Cardiac muscle cell (in vitro differentiated cells and primary cell): ENCODE measurements around the gene ZFYVE19. TPM values are rescaled to one million over a fixed set of nuclear protein-coding genes. Genes with fewer than 3 reads are reported as not detected.

Source experiments
- DNase-seq, 2 donors: peaks; one replicate each; pipeline versions ENCODE4 v3.0.0 to v3.0.0-alpha.2; 2010 to 2017; ENCODE audit warnings: low read depth in 1 of 2, low spot score in 1 of 2
- H3K27ac ChIP-seq: fragments of 200-600 bp; sonication (generic); 2 replicates; pipeline ENCODE4 v1.5.1; 2016
- H3K27me3 ChIP-seq: fragments of 200-600 bp; sonication (generic); 2 replicates; pipeline ENCODE4 v1.6.0; 2016; ENCODE audit warnings: control low read depth
- H3K36me3 ChIP-seq: fragments of 200-600 bp; sonication (generic); 2 replicates; pipeline ENCODE4 v1.5.1; 2016; ENCODE audit warnings: control low read depth
- H3K4me1 ChIP-seq: fragments of 200-600 bp; sonication (generic); 2 replicates; pipeline ENCODE4 v1.8.1; 2017; ENCODE audit warnings: low read depth, mild to moderate bottlenecking, mixed run types
- H3K4me3 ChIP-seq: fragments of 200-600 bp; sonication (generic); 2 replicates; pipeline ENCODE4 v1.5.1; 2016; ENCODE audit warnings: mild to moderate bottlenecking
- H3K9me3 ChIP-seq: fragments of 200-600 bp; sonication (generic); 2 replicates; pipeline ENCODE4 v1.5.1; 2017; ENCODE audit warnings: low read depth, mild to moderate bottlenecking, control low read depth
- CTCF ChIP-seq: IDR thresholded peaks from 2 replicates; pipeline ENCODE4 v1.5.1; 2012; ENCODE audit warnings: low read depth, mild to moderate bottlenecking, low read length
- polyA plus RNA-seq: library from polyadenylated mRNA; unstranded; fragments of >200 nt; fragmentation: Nextera tagmentation; extraction: Ambion mirVana; gene quantifications from 2 replicates; pipeline ENCODE4 v1.2.1, GENCODE V29; 2016
- total RNA-seq: library from RNA; depleted of rRNA; stranded (reverse); fragments of >200 nt; gene quantifications from 2 replicates; pipeline ENCODE4 v1.2.3, GENCODE V29; 2016

The ZFYVE19 gene
- total and polyA plus RNA-seq, 2 experiments from 2014 or later, result 23.4 to 41.3 TPM

GRCh38 chr15:40808861-40809450 is 2.1 kb downstream of the ZFYVE19 start:
- Histone ChIP-seq H3K27me3 (no peaks in the 10 kb centered on the region), H3K9me3 (no peaks in the 10 kb centered on the region), H3K36me3 (no peaks in the 10 kb centered on the region), H3K4me3 (no peak overlapping the region), H3K27ac (no peak overlapping the region), H3K4me1 (peaks cover 5% of the 10 kb centered on the region)
- no peak for TF ChIP-seq CTCF
- no peak for DNase-seq

GRCh38 chr15:40812721-40813425 is 6.0 kb downstream of the ZFYVE19 start:
- Histone ChIP-seq H3K27me3 (no peaks in the 10 kb centered on the region), H3K9me3 (no peaks in the 10 kb centered on the region), H3K27ac (no peak overlapping the region), H3K4me1 (no peaks in the 10 kb centered on the region), H3K4me3 (no peak overlapping the region), H3K36me3 (no peaks in the 10 kb centered on the region)
- DNase-seq, result no peak
- no peak for TF ChIP-seq CTCF

DNA sequence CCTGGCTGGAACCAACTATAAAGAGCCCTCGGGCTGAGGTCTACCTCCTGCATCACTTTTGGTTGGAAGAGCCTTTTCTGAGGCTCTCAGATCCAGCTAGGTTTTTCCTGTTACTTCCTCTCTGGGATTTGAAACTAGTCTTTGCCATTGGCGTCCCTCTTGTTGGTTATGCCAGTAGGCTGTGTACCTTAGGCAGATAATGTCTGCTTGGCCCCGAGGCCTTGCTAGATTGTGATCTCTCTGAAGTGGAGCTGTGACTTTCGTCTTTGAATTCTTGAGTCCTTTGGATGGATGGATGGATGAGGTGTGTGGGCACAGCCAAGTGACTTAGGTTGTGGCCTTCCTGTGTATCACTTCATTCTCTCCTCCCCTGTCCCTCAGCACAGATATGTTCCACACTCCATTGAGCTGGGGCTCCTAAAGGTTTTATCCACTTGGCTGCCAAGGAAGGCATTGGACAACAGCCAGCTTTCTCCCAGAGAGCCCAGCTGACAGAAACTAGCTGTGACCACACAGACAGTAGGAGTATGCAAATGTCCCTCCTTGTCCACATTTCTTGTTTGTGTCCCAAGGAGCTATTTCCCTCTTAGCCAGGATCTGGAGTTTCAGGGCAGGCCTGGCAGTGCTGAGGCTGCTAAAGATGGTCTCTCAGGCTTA is 8.3 kb downstream of the ZFYVE19 start:
- no peaks in the 10 kb centered on the region for H3K36me3 ChIP-seq
- H3K4me1 ChIP-seq, result no peaks in the 10 kb centered on the region
- no peak for TF ChIP-seq CTCF
- H3K4me3 ChIP-seq, result no peak overlapping the region
- peak; percentile 47 to 75 for DNase-seq
- H3K9me3 ChIP-seq, result no peaks in the 10 kb centered on the region
- H3K27ac ChIP-seq, result no peak overlapping the region
- H3K27me3 ChIP-seq, result no peaks in the 10 kb centered on the region

DNA sequence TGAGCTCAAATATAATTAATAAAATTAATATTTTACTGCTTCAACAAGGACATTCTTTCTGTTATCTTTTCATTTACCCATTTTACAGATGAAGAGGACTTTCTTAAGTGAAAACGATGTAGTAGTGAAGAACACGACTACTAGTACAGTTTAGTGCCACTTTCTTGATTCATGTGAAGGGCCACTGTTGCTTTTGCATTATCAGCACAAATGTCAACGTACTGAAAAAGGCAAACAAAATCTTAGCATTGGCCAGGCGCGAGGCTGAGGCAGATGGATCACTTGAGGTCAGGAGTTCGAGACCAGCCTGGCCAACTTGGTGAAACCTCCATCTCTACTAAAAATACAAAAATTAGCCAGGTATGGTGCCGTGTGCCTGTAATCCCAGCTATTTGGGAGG is 12.2 kb downstream of the ZFYVE19 start:
- no peak for TF ChIP-seq CTCF
- Histone ChIP-seq H3K9me3 (no peaks in the 10 kb centered on the region), H3K4me3 (no peak overlapping the region), H3K4me1 (peaks cover 1% of the 10 kb centered on the region), H3K36me3 (no peaks in the 10 kb centered on the region), H3K27me3 (no peaks in the 10 kb centered on the region), H3K27ac (no peak overlapping the region)
- DNase-seq, result no peak

- TF ChIP-seq CTCF, result no peak
- Histone ChIP-seq H3K27ac (no peak overlapping the region), H3K27me3 (no peaks in the 10 kb centered on the region), H3K4me3 (no peak overlapping the region), H3K9me3 (no peaks in the 10 kb centered on the region), H3K4me1 (peaks cover 19% of the 10 kb centered on the region), H3K36me3 (no peaks in the 10 kb centered on the region)
- no peak for DNase-seq
Observed at GRCh38 chr15:40821195-40821594, 14.3 kb downstream of the ZFYVE19 start.
